Osteocyte (in vitro differentiated cells): ENCODE data around the gene SPATS2. TPM values are rescaled to one million over a fixed set of nuclear protein-coding genes. Genes with fewer than 3 reads are reported as not detected.

ENCODE experiments used
- DNase-seq: peaks from one replicate; pipeline ENCODE4 v3.0.0; 2021; ENCODE audit warnings: mixed read lengths; ENCODE audit not compliant: unreplicated experiment; ENCODE audit errors: extremely low spot score
- H3K27ac Mint-ChIP-seq: one replicate; pipeline ENCODE4 v1.8.0; 2021; ENCODE audit warnings: mild to moderate bottlenecking, mixed read lengths; ENCODE audit not compliant: unreplicated experiment
- H3K27me3 Mint-ChIP-seq: one replicate; pipeline ENCODE4 v1.8.0; 2021; ENCODE audit warnings: mixed read lengths; ENCODE audit not compliant: unreplicated experiment
- H3K36me3 Mint-ChIP-seq: one replicate; pipeline ENCODE4 v1.8.0; 2021; ENCODE audit warnings: mixed read lengths; ENCODE audit not compliant: unreplicated experiment
- H3K4me1 Mint-ChIP-seq: one replicate; pipeline ENCODE4 v1.8.0; 2021; ENCODE audit warnings: mixed read lengths; ENCODE audit not compliant: unreplicated experiment
- H3K4me3 Mint-ChIP-seq: one replicate; pipeline ENCODE4 v1.8.0; 2021; ENCODE audit warnings: mild to moderate bottlenecking, moderate library complexity, mixed read lengths; ENCODE audit not compliant: unreplicated experiment
- H3K9me3 Mint-ChIP-seq: one replicate; pipeline ENCODE4 v1.8.0; 2021; ENCODE audit warnings: mixed read lengths; ENCODE audit not compliant: unreplicated experiment
- CTCF ChIP-seq: fragments of 200-600 bp; sonication (generic); IDR thresholded peaks from 2 replicates; pipeline ENCODE4 v1.5.0; 2021; ENCODE audit warnings: antibody characterized with exemption, mild to moderate bottlenecking, moderate library complexity
- total RNA-seq: library from RNA; stranded (reverse); gene quantifications from 2 replicates; pipeline ENCODE4 v1.2.1, GENCODE V29; 2021

The SPATS2 gene
- total RNA-seq, 1 donor from 2014 or later, result 25.6 TPM

GRCh38 chr12:49334226-49334625, 33.0 kb upstream of the SPATS2 start:
- no peak overlapping the region for H3K27ac Mint-ChIP-seq
- peaks cover 22% of the 10 kb centered on the region for H3K27me3 Mint-ChIP-seq
- peaks cover 11% of the 10 kb centered on the region for H3K4me1 Mint-ChIP-seq
- H3K36me3 Mint-ChIP-seq, result no peaks in the 10 kb centered on the region
- no peak overlapping the region for H3K4me3 Mint-ChIP-seq
- DNase-seq, result no peak
- no peaks in the 10 kb centered on the region for H3K9me3 Mint-ChIP-seq
- TF ChIP-seq CTCF, result no peak

- no peak for TF ChIP-seq CTCF
- DNase-seq, result no peak
- no peaks in the 10 kb centered on the region for H3K36me3 Mint-ChIP-seq
- no peaks in the 10 kb centered on the region for H3K9me3 Mint-ChIP-seq
- peaks cover 16% of the 10 kb centered on the region for H3K4me1 Mint-ChIP-seq
- H3K4me3 Mint-ChIP-seq, result no peak overlapping the region
- no peak overlapping the region for H3K27ac Mint-ChIP-seq
- peaks cover 22% of the 10 kb centered on the region for H3K27me3 Mint-ChIP-seq
These were observed 32.6 kb upstream of the SPATS2 start for GRCh38 chr12:49334681-49335080.

- DNase-seq, result no peak
- no peak for TF ChIP-seq CTCF
- Mint-ChIP-seq H3K27me3 (peaks cover 22% of the 10 kb centered on the region), H3K36me3 (no peaks in the 10 kb centered on the region), H3K4me1 (peaks cover 22% of the 10 kb centered on the region), H3K27ac (no peak overlapping the region), H3K4me3 (peak overlapping the region; percentile 29), H3K9me3 (no peaks in the 10 kb centered on the region)
These were observed 31.9 kb upstream of the SPATS2 start for GRCh38 chr12:49335118-49335954.

- Mint-ChIP-seq H3K9me3 (no peaks in the 10 kb centered on the region), H3K36me3 (no peaks in the 10 kb centered on the region), H3K4me1 (peaks cover 23% of the 10 kb centered on the region), H3K27me3 (peaks cover 25% of the 10 kb centered on the region), H3K4me3 (no peak overlapping the region), H3K27ac (no peak overlapping the region)
- TF ChIP-seq CTCF, result no peak
- DNase-seq, result no peak
These were observed 31.2 kb upstream of the SPATS2 start for GRCh38 chr12:49335955-49336644.
